PC-9 (cell line): ENCODE data around the gene EPG5.

Source experiments
- EZH2 ChIP-seq: fragments of 200-600 bp; sonication (generic); IDR thresholded peaks from 2 replicates; pipeline ENCODE4 v1.8.0; 2017; ENCODE audit warnings: antibody characterized with exemption, low read depth
- TF ChIP-seq, protein P1 (sequence below): fragments of 200-600 bp; sonication (generic); conservative IDR thresholded peaks from 2 replicates; pipeline ENCODE4 v1.6.1; 2017; ENCODE audit warnings: mixed run types, antibody characterized with exemption, mild to moderate bottlenecking, moderate library complexity

DNA sequence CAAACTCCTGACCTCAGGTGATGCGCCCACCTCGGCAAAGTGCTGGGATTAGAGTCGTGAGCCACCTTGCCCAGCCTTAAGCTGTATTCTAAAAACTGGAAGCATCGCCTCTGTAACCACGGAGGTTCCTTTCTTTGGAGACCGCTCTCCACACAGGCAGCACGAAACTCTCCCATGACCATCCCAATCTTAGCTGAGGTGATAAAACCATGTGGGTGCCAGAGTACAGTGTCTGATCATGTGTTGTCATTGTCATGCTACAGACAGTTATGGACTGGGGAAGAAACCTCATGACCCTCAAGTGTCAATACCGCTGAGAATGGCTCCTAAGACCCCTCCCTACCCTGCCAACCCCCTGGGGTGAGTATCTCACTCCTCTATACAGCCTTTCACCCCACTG, 41.4 kb upstream of the EPG5 start:
- TF ChIP-seq, protein P1, sequence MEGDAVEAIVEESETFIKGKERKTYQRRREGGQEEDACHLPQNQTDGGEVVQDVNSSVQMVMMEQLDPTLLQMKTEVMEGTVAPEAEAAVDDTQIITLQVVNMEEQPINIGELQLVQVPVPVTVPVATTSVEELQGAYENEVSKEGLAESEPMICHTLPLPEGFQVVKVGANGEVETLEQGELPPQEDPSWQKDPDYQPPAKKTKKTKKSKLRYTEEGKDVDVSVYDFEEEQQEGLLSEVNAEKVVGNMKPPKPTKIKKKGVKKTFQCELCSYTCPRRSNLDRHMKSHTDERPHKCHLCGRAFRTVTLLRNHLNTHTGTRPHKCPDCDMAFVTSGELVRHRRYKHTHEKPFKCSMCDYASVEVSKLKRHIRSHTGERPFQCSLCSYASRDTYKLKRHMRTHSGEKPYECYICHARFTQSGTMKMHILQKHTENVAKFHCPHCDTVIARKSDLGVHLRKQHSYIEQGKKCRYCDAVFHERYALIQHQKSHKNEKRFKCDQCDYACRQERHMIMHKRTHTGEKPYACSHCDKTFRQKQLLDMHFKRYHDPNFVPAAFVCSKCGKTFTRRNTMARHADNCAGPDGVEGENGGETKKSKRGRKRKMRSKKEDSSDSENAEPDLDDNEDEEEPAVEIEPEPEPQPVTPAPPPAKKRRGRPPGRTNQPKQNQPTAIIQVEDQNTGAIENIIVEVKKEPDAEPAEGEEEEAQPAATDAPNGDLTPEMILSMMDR = no peak
- no peak for TF ChIP-seq EZH2
